CD4-positive, alpha-beta T cell (primary cell): Measurements from ENCODE around the gene POU2F2. TPM values are rescaled to one million over a fixed set of nuclear protein-coding genes. Genes with fewer than 3 reads are reported as not detected.
A peak's percentile ranks its signal among the peaks of the same experiment; 100 is the strongest.

ENCODE experiments used
- ATAC-seq: fragments of 200-7000 bp; cut with Tn5 transposase; one replicate; pipeline ENCODE4 v1.10.0; 2022; ENCODE audit warnings: mild to moderate bottlenecking; ENCODE audit not compliant: poor library complexity
- CTCF ChIA-PET: fragments of 350-600 bp; sonication (Branson Sonifier 250); formaldehyde crosslinking; loops from one replicate; lab custom pipeline; 2021; ENCODE audit warnings: antibody characterized with exemption, inconsistent platforms; lab: Charles Lee
- POLR2A ChIA-PET: fragments of 350-600 bp; sonication (Branson Sonifier 250); formaldehyde crosslinking; loops from one replicate; lab custom pipeline; 2021; ENCODE audit warnings: antibody characterized with exemption, inconsistent platforms; lab: Charles Lee
- DNase-seq, 14 experiments: peaks; one replicate each; pipeline ENCODE4 v3.0.0-alpha.2; 2013 to 2020; ENCODE audit warnings: mixed read lengths in 2 of 14
- H3K27ac ChIP-seq, 2 donors: one replicate each; pipeline versions ENCODE4 v1.5.1 to v1.7.0; 2013; ENCODE audit warnings: low read length in 2 of 2, low read depth in 1 of 2, mild to moderate bottlenecking in 1 of 2
- H3K27me3 ChIP-seq, 2 experiments: 1 replicate in 1 of 2; 2 replicates in 1 of 2; pipeline versions ENCODE4 v1.6.1 to v1.7.0; 2013; ENCODE audit warnings: low read length in 2 of 2, control low read depth in 1 of 2, mild to moderate bottlenecking in 1 of 2, moderate library complexity in 1 of 2; ENCODE audit not compliant: insufficient read depth in 2 of 2, control insufficient read depth in 1 of 2
- H3K36me3 ChIP-seq: one replicate; pipeline ENCODE4 v1.6.1; 2013; ENCODE audit warnings: low read length, control low read depth; ENCODE audit not compliant: insufficient read depth
- H3K4me1 ChIP-seq: one replicate; pipeline ENCODE4 v1.6.1; 2013; ENCODE audit warnings: low read length, control low read depth; ENCODE audit not compliant: insufficient read depth
- H3K4me3 ChIP-seq: one replicate; pipeline ENCODE4 v1.5.1; 2013; ENCODE audit warnings: mild to moderate bottlenecking, low read length, moderate library complexity
- H3K9me3 ChIP-seq, 2 experiments: 1 replicate in 1 of 2; 2 replicates in 1 of 2; pipeline versions ENCODE4 v1.6.1 to v1.7.0; 2013; ENCODE audit warnings: low read length in 2 of 2, mild to moderate bottlenecking in 2 of 2, control low read depth in 1 of 2, moderate library complexity in 1 of 2; ENCODE audit not compliant: control insufficient read depth in 1 of 2, insufficient read depth in 1 of 2
- H3K27ac Mint-ChIP-seq: one replicate; pipeline ENCODE4 v1.8.0; 2020; ENCODE audit warnings: mixed read lengths
- H3K27me3 Mint-ChIP-seq: one replicate; pipeline ENCODE4 v1.8.0; 2021; ENCODE audit warnings: mixed read lengths
- H3K36me3 Mint-ChIP-seq: one replicate; pipeline ENCODE4 v1.8.0; 2021; ENCODE audit warnings: low read depth, mixed read lengths
- H3K4me1 Mint-ChIP-seq: one replicate; pipeline ENCODE4 v1.8.0; 2021; ENCODE audit warnings: low read depth, mixed read lengths
- H3K4me3 Mint-ChIP-seq: one replicate; pipeline ENCODE4 v1.8.0; 2020; ENCODE audit warnings: mild to moderate bottlenecking, mixed read lengths
- H3K9me3 Mint-ChIP-seq: one replicate; pipeline ENCODE4 v1.8.0; 2020; ENCODE audit warnings: mixed read lengths
- intact Hi-C, 2 experiments: fragments of 100-400 bp; cut with DNase I in 1 of 2; cut with micrococcal nuclease in 1 of 2; formaldehyde crosslinking; loops; one replicate each; pipeline versions ENCODE4 v1.15.1 to v1.9.0; 2023 to 2025; cut with DNase I, micrococcal nuclease
- total RNA-seq, 174 experiments: library from RNA in 2 of 174; stranded (reverse) in 2 of 174; gene quantifications; one replicate each; pipeline ENCODE4 v1.2.3 and lab custom pipeline; 2021 to 2026
- TF ChIP-seq, protein P1 (sequence below): fragments of 200-600 bp; IDR thresholded peaks from one replicate; pipeline ENCODE4 v1.8.0; 2022; ENCODE audit warnings: antibody characterized with exemption, mild to moderate bottlenecking

The POU2F2 gene
- total RNA-seq, 2 experiments from 2014 or later, result 18.6 to 19.9 TPM

DNA sequence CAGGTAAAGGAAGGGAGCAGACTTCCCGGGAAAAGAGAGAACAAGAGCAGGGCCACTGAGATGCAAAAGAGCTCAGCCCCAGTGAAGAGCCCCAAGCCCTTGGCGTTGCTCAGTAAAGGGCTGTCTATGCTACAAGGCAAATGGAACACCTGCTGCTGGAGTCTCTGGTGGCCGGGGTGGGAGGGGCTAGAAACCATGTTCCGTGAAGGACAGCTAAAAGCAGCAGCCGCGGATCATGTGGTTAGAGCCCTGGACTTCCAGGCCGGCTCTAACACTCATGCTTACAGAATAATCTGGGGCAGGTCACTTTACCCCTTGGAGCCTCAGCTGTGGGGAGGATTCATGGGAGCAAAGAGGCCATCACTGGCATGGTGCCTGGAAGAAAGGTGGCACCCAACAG, 17.8 kb downstream of the POU2F2 start:
- no peak overlapping the region for H3K4me3 Mint-ChIP-seq
- Histone ChIP-seq H3K9me3 (no peaks in the 10 kb centered on the region), H3K27me3 (no peaks in the 10 kb centered on the region), H3K4me1 (no peaks in the 10 kb centered on the region), H3K36me3 (peaks cover 71% of the 10 kb centered on the region), H3K27ac (no peak overlapping the region), H3K4me3 (no peak overlapping the region)
- CTCF ChIA-PET, result interaction anchor here (0.6 kb wide), 1 partner anchor 339 kb away, joined by 4 read pairs; no protein-coding TSS in a partner anchor
- DNase-seq (no peak), ATAC-seq (no peak)
- TF ChIP-seq, protein P1, sequence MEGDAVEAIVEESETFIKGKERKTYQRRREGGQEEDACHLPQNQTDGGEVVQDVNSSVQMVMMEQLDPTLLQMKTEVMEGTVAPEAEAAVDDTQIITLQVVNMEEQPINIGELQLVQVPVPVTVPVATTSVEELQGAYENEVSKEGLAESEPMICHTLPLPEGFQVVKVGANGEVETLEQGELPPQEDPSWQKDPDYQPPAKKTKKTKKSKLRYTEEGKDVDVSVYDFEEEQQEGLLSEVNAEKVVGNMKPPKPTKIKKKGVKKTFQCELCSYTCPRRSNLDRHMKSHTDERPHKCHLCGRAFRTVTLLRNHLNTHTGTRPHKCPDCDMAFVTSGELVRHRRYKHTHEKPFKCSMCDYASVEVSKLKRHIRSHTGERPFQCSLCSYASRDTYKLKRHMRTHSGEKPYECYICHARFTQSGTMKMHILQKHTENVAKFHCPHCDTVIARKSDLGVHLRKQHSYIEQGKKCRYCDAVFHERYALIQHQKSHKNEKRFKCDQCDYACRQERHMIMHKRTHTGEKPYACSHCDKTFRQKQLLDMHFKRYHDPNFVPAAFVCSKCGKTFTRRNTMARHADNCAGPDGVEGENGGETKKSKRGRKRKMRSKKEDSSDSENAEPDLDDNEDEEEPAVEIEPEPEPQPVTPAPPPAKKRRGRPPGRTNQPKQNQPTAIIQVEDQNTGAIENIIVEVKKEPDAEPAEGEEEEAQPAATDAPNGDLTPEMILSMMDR, result no peak
- H3K9me3 Mint-ChIP-seq, result no peaks in the 10 kb centered on the region
- no peaks in the 10 kb centered on the region for H3K4me1 Mint-ChIP-seq
- peak overlapping the region; percentile 63 for H3K27ac Mint-ChIP-seq
- peaks cover 59% of the 10 kb centered on the region for H3K36me3 Mint-ChIP-seq
- no peaks in the 10 kb centered on the region for H3K27me3 Mint-ChIP-seq
- POLR2A ChIA-PET, result interaction anchor here (1.2 kb wide), 1 partner anchor 128 kb away, joined by 3 read pairs; the partner anchor contains the start of gene GSK3A
- intact Hi-C loops, result loop anchor here in 1 of 2 experiments (10.0 kb wide), 1 partner anchor 290 kb away; no protein-coding TSS in a partner anchor

DNA sequence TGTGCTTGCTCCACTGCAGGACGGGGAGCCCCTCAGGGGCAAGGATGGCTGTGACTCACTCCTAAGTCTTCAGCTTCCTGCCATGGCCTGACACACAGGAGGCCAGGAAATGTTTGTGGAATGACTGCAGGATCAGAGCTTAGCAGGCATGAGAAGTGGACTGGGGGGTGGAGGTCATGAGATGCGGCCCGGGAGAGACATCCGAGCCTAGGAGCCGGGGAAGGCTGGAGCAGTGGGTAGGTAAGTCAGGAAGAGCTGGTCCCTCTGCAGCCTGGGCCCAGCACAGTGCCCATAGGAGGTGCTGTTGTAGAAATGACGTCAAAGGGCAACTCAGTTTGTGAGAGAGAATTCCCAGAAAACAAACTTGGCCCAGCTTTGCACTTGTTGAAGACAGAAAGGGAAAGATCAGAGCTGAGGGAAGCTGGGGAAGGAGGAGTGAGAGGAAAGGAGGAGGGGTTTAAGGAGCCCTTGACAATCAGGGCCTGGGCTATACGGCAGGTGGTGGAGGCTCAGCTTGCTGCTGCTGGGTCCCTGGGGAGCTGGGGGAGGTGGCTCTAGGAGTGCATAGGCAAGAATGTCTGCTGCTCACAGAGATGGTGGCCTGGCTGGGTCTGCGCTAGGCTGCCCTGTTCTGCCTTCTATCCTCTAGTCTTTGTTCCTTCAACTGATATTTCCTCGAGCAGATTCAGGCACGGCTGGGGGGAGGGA, 18.5 kb downstream of the POU2F2 start:
- Mint-ChIP-seq H3K36me3 (peaks cover 54% of the 10 kb centered on the region), H3K9me3 (no peaks in the 10 kb centered on the region), H3K27me3 (no peaks in the 10 kb centered on the region), H3K4me1 (peaks cover 5% of the 10 kb centered on the region), H3K4me3 (no peak overlapping the region), H3K27ac (peak overlapping the region; percentile 63)
- no peaks in the 10 kb centered on the region for H3K27me3 ChIP-seq
- H3K4me3 ChIP-seq, result no peak overlapping the region
- peaks cover 3% of the 10 kb centered on the region for H3K4me1 ChIP-seq
- H3K36me3 ChIP-seq, result peaks cover 74% of the 10 kb centered on the region
- no peak for ATAC-seq
- no peak overlapping the region for H3K27ac ChIP-seq
- no peak for DNase-seq
- ChIA-PET CTCF (interaction anchor here (0.6 kb wide), 1 partner anchor 339 kb away, joined by 4 read pairs; no protein-coding TSS in a partner anchor), POLR2A (interaction anchor here (1.2 kb wide), 1 partner anchor 129 kb away, joined by 3 read pairs; the partner anchor contains the start of gene GSK3A)
- TF ChIP-seq, protein P1, result no peak
- intact Hi-C loops, result loop anchor here in 1 of 2 experiments (10.0 kb wide), 1 partner anchor 291 kb away; no protein-coding TSS in a partner anchor
- H3K9me3 ChIP-seq, result no peaks in the 10 kb centered on the region

- H3K36me3 ChIP-seq, result peaks cover 57% of the 10 kb centered on the region
- CTCF ChIA-PET, result interaction anchor here (1.0 to 1.7 kb wide), 3 partner anchors 65 to 329 kb away, joined by 3 read pairs; no protein-coding TSS in a partner anchor
- TF ChIP-seq, protein P1, result no peak
Measured at GRCh38 chr19:42111811-42112210, 20.4 kb downstream of the POU2F2 start.

More at GRCh38 chr19:42111811-42112210, 20.4 kb downstream of the POU2F2 start:
- H3K36me3 Mint-ChIP-seq, result peaks cover 55% of the 10 kb centered on the region
- Histone ChIP-seq H3K27ac (no peak overlapping the region), H3K4me1 (peaks cover 9% of the 10 kb centered on the region), H3K4me3 (no peak overlapping the region), H3K9me3 (no peaks in the 10 kb centered on the region), H3K27me3 (no peaks in the 10 kb centered on the region)
- H3K9me3 Mint-ChIP-seq, result no peaks in the 10 kb centered on the region
- POLR2A ChIA-PET, result interaction anchor here (1.4 kb wide), 1 partner anchor 130 kb away, joined by 3 read pairs; the partner anchor contains the start of gene GSK3A
- intact Hi-C loops, result loop anchor here in 1 of 2 experiments (10.0 kb wide), 1 partner anchor 293 kb away; no protein-coding TSS in a partner anchor
- H3K27me3 Mint-ChIP-seq, result no peaks in the 10 kb centered on the region
- no peak for DNase-seq
- no peak for ATAC-seq
- no peak overlapping the region for H3K4me3 Mint-ChIP-seq
- peaks cover 10% of the 10 kb centered on the region for H3K4me1 Mint-ChIP-seq
- peak overlapping the region; percentile 14 for H3K27ac Mint-ChIP-seq
